Tibial artery (tissue), 4 donors: ENCODE results near the gene PCA3.

Source experiments
- DNase-seq, 2 donors: peaks; one replicate each; pipeline ENCODE4 v3.0.0-alpha.2; 2019
- H3K27ac ChIP-seq, 2 donors: fragments of 200-600 bp; sonication (generic) in 1 of 2; 1 replicate in 1 of 2; 2 replicates in 1 of 2; pipeline ENCODE4 v1.5.1; 2018 to 2019; ENCODE audit warnings: mild to moderate bottlenecking in 1 of 2
- H3K27me3 ChIP-seq, 2 donors: fragments of 200-600 bp; sonication (generic) in 1 of 2; one replicate each; pipeline versions ENCODE4 v1.5.1 to v1.6.0; 2016 to 2019
- H3K36me3 ChIP-seq, 3 donors: fragments of 200-600 bp; sonication (generic) in 2 of 3; one replicate each; pipeline ENCODE4 v1.5.1; 2016 to 2019; ENCODE audit warnings: mild to moderate bottlenecking in 2 of 3
- H3K4me1 ChIP-seq, 4 donors: fragments of 200-600 bp; sonication (generic) in 2 of 4; 1 replicate in 3 of 4; 2 replicates in 1 of 4; pipeline ENCODE4 v1.5.1; 2016 to 2019
- H3K4me3 ChIP-seq, 2 donors: fragments of 200-600 bp; sonication (generic) in 1 of 2; 1 replicate in 1 of 2; 2 replicates in 1 of 2; pipeline ENCODE4 v1.5.1; 2018 to 2019; ENCODE audit warnings: mild to moderate bottlenecking in 2 of 2
- H3K9me3 ChIP-seq, 3 donors: fragments of 200-600 bp; sonication (generic) in 1 of 3; one replicate each; pipeline ENCODE4 v1.5.1; 2016 to 2019
- CTCF ChIP-seq, 2 experiments: fragments of 200-600 bp in 1 of 2; fragments of 450-650 bp in 1 of 2; IDR thresholded peaks; one replicate each; pipeline ENCODE4 v1.5.1; 2017 to 2019; ENCODE audit warnings: antibody characterized with exemption in 2 of 2, mild to moderate bottlenecking in 1 of 2, moderate library complexity in 1 of 2
- intact Hi-C: fragments of 100-400 bp; cut with DNase I; formaldehyde crosslinking; loops from one replicate; pipeline ENCODE4 v1.15.0; 2023; ENCODE audit warnings: low total_unique reads

The PCA3 gene

DNA sequence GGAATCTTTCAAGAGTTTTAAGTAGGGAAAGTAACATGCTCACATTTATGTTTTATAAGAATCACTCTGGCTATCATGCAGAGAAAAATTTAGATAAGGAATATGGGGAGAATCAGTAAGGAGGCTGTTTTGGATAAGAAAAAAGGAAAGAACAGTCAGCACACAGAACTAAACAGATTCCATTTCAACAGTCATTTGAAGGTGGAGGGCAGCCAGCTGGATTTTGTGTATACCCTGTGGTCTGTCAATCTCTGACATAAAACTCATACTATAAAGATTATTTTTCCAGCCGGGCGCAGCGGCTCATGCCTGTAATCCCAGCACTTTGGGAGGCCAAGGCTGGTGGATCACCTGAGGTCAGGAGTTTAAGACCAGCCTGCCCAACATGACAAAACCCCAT lies 64.2 kb downstream of the PCA3 start:
- Histone ChIP-seq H3K36me3 (peaks cover 14 to 29% (median 27%) of the 10 kb centered on the region in 3 donors), H3K9me3 (no peaks in the 10 kb centered on the region), H3K4me3 (no peak overlapping the region), H3K4me1 (peaks cover 0 to 26% (median 0%) of the 10 kb centered on the region in 4 donors), H3K27me3 (no peaks in the 10 kb centered on the region), H3K27ac (peak overlapping the region; percentile 17 to 29)
- no peak for DNase-seq
- intact Hi-C loops, result no loop called here
- TF ChIP-seq CTCF (IDR thresholded peaks at IDR 0.05), result no peak

DNA sequence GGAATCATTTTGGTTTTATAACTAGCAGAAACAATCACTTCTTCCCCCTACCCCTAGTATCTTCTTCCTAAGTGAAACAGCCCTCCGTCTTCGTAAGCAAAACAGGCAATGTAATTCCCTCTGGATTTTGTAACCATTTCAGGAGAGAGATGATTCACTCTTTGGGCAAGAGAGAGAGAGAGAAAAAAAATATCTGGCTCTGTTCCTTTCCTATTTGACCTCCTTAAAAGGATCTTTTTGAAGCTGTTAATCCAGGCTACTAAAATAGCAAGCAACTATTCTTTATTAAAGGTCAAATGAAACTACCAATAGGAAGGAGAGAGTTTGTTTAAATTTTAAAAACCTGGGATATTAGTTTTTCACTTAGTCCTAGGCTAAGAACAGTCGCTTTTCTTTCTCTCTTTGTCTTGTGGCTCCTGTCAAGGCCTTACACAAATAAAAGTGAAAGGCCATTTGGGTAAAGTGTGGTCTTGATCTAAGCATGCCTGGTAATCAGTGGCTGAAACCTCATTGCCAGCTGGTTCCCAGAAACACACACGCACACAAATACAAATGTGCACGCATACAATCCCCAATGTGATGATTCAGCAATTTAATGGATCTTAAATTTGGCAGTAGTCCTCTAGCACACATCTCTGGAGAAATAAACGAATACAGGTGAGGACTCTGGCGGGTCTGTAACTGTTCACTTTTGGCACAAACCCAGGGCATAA lies 71.5 kb downstream of the PCA3 start:
- intact Hi-C loops, result no loop called here
- peak overlapping the region; percentile 75 to 86 for H3K27ac ChIP-seq
- no peak for DNase-seq
- no peaks in the 10 kb centered on the region for H3K27me3 ChIP-seq
- H3K4me1 ChIP-seq, result peaks cover 0 to 57% (median 10%) of the 10 kb centered on the region in 4 donors
- H3K4me3 ChIP-seq, result peak overlapping the region; percentile 20 to 31
- TF ChIP-seq CTCF (IDR thresholded peaks at IDR 0.05), result no peak
- H3K9me3 ChIP-seq, result no peaks in the 10 kb centered on the region
- no peaks in the 10 kb centered on the region for H3K36me3 ChIP-seq
